GM12878 (cell line): ENCODE measurements around the gene AHR. TPM values are rescaled to one million over a fixed set of nuclear protein-coding genes. Genes with fewer than 3 reads are reported as not detected.

Experiments used
- ATAC-seq: fragments of 200-7000 bp; cut with Tn5 transposase; 3 replicates; pipeline ENCODE4 v1.9.1; 2020; ENCODE audit warnings: mild to moderate bottlenecking, moderate library complexity
- BruUV-seq: library from RNA; stranded (reverse); fragments of 400-500 nt; replicated peaks from 2 replicates; lab custom pipeline; 2021; lab: Mats Ljungman, UMichigan
- CTCF ChIA-PET: fragments of 300-600 bp; sonication (Branson Sonifier 250); formaldehyde crosslinking; extraction: SDS; loops from one replicate; lab custom pipeline; 2021; ENCODE audit warnings: inconsistent platforms; lab: Yijun Ruan, JAX
- POLR2A ChIA-PET: fragments of 350-600 bp; formaldehyde crosslinking; extraction: SDS; loops from one replicate; lab custom pipeline; 2021; ENCODE audit warnings: inconsistent platforms; lab: Charles Lee
- RAD21 ChIA-PET: fragments of 300-600 bp; sonication (Branson Sonifier 250); formaldehyde crosslinking; loops from one replicate; lab custom pipeline; 2023; ENCODE audit warnings: antibody characterized with exemption; ENCODE audit not compliant: unreplicated experiment; lab: Charles Lee
- SMC1A ChIA-PET: fragments of 300-600 bp; sonication (Branson Sonifier 250); formaldehyde crosslinking; loops from one replicate; lab custom pipeline; 2023; ENCODE audit not compliant: unreplicated experiment, uncharacterized antibody; lab: Charles Lee
- DNase-seq: peaks from one replicate; pipeline ENCODE4 v3.0.0-alpha.2; 2011; ENCODE audit warnings: low read depth, low spot score
- FAIRE-seq: peaks from 3 replicates; lab custom pipeline; 2011; peaks lifted over from hg19 to GRCh38; lab: Jason Lieb, UNC
- H2AFZ ChIP-seq: 2 replicates; pipeline ENCODE4 v1.6.0; 2011; ENCODE audit warnings: low read depth, low read length, control low read depth; ENCODE audit not compliant: control insufficient read depth
- H3K27ac ChIP-seq: 2 replicates; pipeline ENCODE4 v1.5.1; 2011; ENCODE audit warnings: control low read depth; ENCODE audit not compliant: control insufficient read depth, insufficient read depth
- H3K27me3 ChIP-seq, 2 experiments: replicated peaks in 1 of 2; 2 replicates each; pipeline versions ENCODE4 v1.6.0 to v1.6.1; 2011; ENCODE audit warnings: low read length in 1 of 2; ENCODE audit not compliant: control insufficient read depth in 2 of 2, insufficient read depth in 2 of 2
- H3K36me3 ChIP-seq, 2 experiments: 2 replicates each; pipeline ENCODE4 v1.5.1; 2011; ENCODE audit warnings: low read length in 1 of 2; ENCODE audit not compliant: control insufficient read depth in 2 of 2, insufficient read depth in 2 of 2
- H3K4me1 ChIP-seq: 2 replicates; pipeline ENCODE4 v1.6.1; 2011; ENCODE audit warnings: mild to moderate bottlenecking, low read length, moderate library complexity, mixed read lengths; ENCODE audit not compliant: control insufficient read depth, insufficient read depth
- H3K4me2 ChIP-seq: 2 replicates; pipeline ENCODE4 v1.6.0; 2011; ENCODE audit warnings: control low read depth; ENCODE audit not compliant: control insufficient read depth, insufficient read depth
- H3K4me3 ChIP-seq: fragments of 200-600 bp; sonication (generic); 2 replicates; pipeline ENCODE4 v1.5.1; 2016
- H3K79me2 ChIP-seq: 2 replicates; pipeline ENCODE4 v1.6.0; 2011; ENCODE audit warnings: low read length; ENCODE audit not compliant: control insufficient read depth, insufficient read depth
- H3K9ac ChIP-seq: 2 replicates; pipeline ENCODE4 v1.8.0; 2011; ENCODE audit warnings: low read length, control low read depth, mixed read lengths; ENCODE audit not compliant: control insufficient read depth, insufficient read depth
- H3K9me3 ChIP-seq: replicated peaks from 3 replicates; pipeline ENCODE4 v1.5.1; 2011; ENCODE audit warnings: mild to moderate bottlenecking, low read length; ENCODE audit not compliant: control insufficient read depth, insufficient read depth
- H4K20me1 ChIP-seq: 2 replicates; pipeline ENCODE4 v1.6.0; 2011; ENCODE audit not compliant: control insufficient read depth, insufficient read depth
- ASH2L ChIP-seq: fragments of 300-600, 200-600 bp; sonication (generic); IDR thresholded peaks from 2 replicates; pipeline ENCODE4 v1.6.1; 2017; ENCODE audit warnings: low read depth, mild to moderate bottlenecking, borderline replicate concordance
- BCL3 ChIP-seq: IDR thresholded peaks from 2 replicates; pipeline ENCODE4 v1.6.1; 2011; ENCODE audit warnings: borderline replicate concordance, low read depth, mild to moderate bottlenecking, moderate library complexity, low read length; ENCODE audit not compliant: insufficient read depth, poor library complexity, severe bottlenecking
- CHD1 ChIP-seq: IDR thresholded peaks from 2 replicates; pipeline ENCODE4 v1.6.1; 2012; ENCODE audit warnings: low read depth, low read length, improper control_type of control experiment
- E2F8 ChIP-seq: fragments of 450-650 bp; IDR thresholded peaks from 2 replicates; pipeline ENCODE4 v1.6.1; 2018; ENCODE audit warnings: mild to moderate bottlenecking, low read depth, moderate library complexity; ENCODE audit not compliant: partially characterized antibody
- MEF2A ChIP-seq: IDR thresholded peaks from 2 replicates; pipeline ENCODE4 v1.6.1; 2011; ENCODE audit warnings: low read depth, mild to moderate bottlenecking, low read length, moderate library complexity; ENCODE audit not compliant: insufficient read depth
- MEF2B ChIP-seq: fragments of 450-650 bp; IDR thresholded peaks from 2 replicates; pipeline ENCODE4 v1.6.1; 2018; ENCODE audit warnings: mild to moderate bottlenecking, moderate library complexity; ENCODE audit not compliant: partially characterized antibody, poor library complexity, severe bottlenecking
- RBBP5 ChIP-seq: fragments of 200-600 bp; sonication (generic); conservative IDR thresholded peaks from 2 replicates; pipeline ENCODE4 v1.6.1; 2016
- RCOR1 ChIP-seq: conservative IDR thresholded peaks from 2 replicates; pipeline ENCODE4 v1.6.1; 2012; ENCODE audit warnings: low read depth, low read length, improper control_type of control experiment
- RELB ChIP-seq: fragments of 450-650 bp; IDR thresholded peaks from 2 replicates; pipeline ENCODE4 v1.6.1; 2017; ENCODE audit warnings: low read depth, mild to moderate bottlenecking, moderate library complexity
- SIN3A ChIP-seq: IDR thresholded peaks from 2 replicates; pipeline ENCODE4 v1.6.1; 2012; ENCODE audit warnings: low read depth, low read length, improper control_type of control experiment
- SMAD1 ChIP-seq: fragments of 450-650 bp; IDR thresholded peaks from 2 replicates; pipeline ENCODE4 v1.6.1; 2018; ENCODE audit warnings: mild to moderate bottlenecking, low read depth; ENCODE audit not compliant: partially characterized antibody
- SRF ChIP-seq, 2 experiments: IDR thresholded peaks; 2 replicates each; pipeline ENCODE4 v1.6.1; 2011; ENCODE audit warnings: low read depth in 2 of 2, low read length in 2 of 2, mild to moderate bottlenecking in 1 of 2, moderate library complexity in 1 of 2
- ZBED1 ChIP-seq: IDR thresholded peaks from 2 replicates; pipeline ENCODE4 v1.6.1; 2016; ENCODE audit warnings: borderline replicate concordance
- in situ Hi-C: fragments of 300-500 bp; cut with MboI; formaldehyde crosslinking; loops from 9 replicates; pipeline ENCODE4 v1.14.3; 2018; ENCODE audit warnings: mixed read lengths
- intact Hi-C: fragments of 100-400 bp; cut with micrococcal nuclease; formaldehyde crosslinking; loops from one replicate; pipeline ENCODE4 v1.14.2; 2022; ENCODE audit not compliant: unreplicated experiment
- polyA plus RNA-seq, 11 experiments: library from polyadenylated mRNA; depleted of rRNA in 4 of 11; unstranded in 6 of 11; stranded (reverse) in 5 of 11; fragments of >200 nt; fragmentation: Nextera tagmentation in 4 of 11; fragmentation: Illumina TruSeq in 1 of 11; extraction: Ambion mirVana in 4 of 11; extraction: Trizol in 1 of 11; gene quantifications; 1 replicate in 1 of 11; 2 replicates in 10 of 11; pipeline versions ENCODE4 v1.2.1 to v1.2.3, GENCODE V29; 2011 to 2016; ENCODE audit warnings: inconsistent platforms in 2 of 11, missing spikeins in 2 of 11, low read depth in 1 of 11
- total RNA-seq, 4 experiments: library from RNA; depleted of rRNA in 3 of 4; stranded (reverse); fragments of >200 nt in 3 of 4; fragmentation: Illumina TruSeq in 1 of 4; extraction: Trizol in 1 of 4; gene quantifications; 2 replicates each; pipeline versions ENCODE4 v1.2.1 to v1.2.3, GENCODE V29; 2013 to 2021

AHR gene
- total and polyA plus RNA-seq, 10 of the 15 experiments (the other 5 are each of a cell fraction or from before 2014, with no cell fraction given) = 1.7 to 16.9 (median 4.5) TPM

- intact Hi-C loops (no loop called here), in situ Hi-C loops (no loop called here)
- H3K4me1 ChIP-seq = no peaks in the 10 kb centered on the region
- ATAC-seq (no peak), DNase-seq (no peak), FAIRE-seq (no peak)
- peaks cover 15% of the 10 kb centered on the region; the same call in 2 of the 3 replicates for H3K9me3 ChIP-seq
- H3K4me2 ChIP-seq = no peak overlapping the region
- no peak overlapping the region for H2AFZ ChIP-seq
- no TSS peak for BruUV-seq
- no peak overlapping the region for H3K27ac ChIP-seq
- no peaks in the 10 kb centered on the region for H4K20me1 ChIP-seq
- ChIA-PET RAD21 (no interaction called here), SMC1A (no interaction called here), CTCF (no interaction called here), POLR2A (no interaction called here)
- H3K79me2 ChIP-seq = no peaks in the 10 kb centered on the region
- no peaks in the 10 kb centered on the region for H3K36me3 ChIP-seq
- no peak overlapping the region for H3K9ac ChIP-seq
- H3K4me3 ChIP-seq = no peak overlapping the region
- no peak for TF ChIP-seq SRF (IDR thresholded peaks at IDR 0.05; ENCODE audit: low read depth in 2 of 2, low read length in 2 of 2)
- no peak for TF ChIP-seq MEF2B
- no peak for TF ChIP-seq E2F8
- TF ChIP-seq ASH2L = no peak
- no peak for TF ChIP-seq ZBED1
- TF ChIP-seq RBBP5 = no peak
- TF ChIP-seq BCL3 = no peak
- no peak for TF ChIP-seq RELB
- no peak for TF ChIP-seq MEF2A
- TF ChIP-seq CHD1 = no peak
- TF ChIP-seq SMAD1 = no peak
- TF ChIP-seq RCOR1 = no peak
- no peak for TF ChIP-seq SIN3A
- no peaks in the 10 kb centered on the region for H3K27me3 ChIP-seq
Observed at GRCh38 chr7:17266565-17266964, 31.9 kb upstream of the AHR start.
